Epithelial cell of alveolus of lung (primary cell): ENCODE measurements around the gene WNT16. TPM values are rescaled to one million over a fixed set of nuclear protein-coding genes. Genes with fewer than 3 reads are reported as not detected.

Source experiments
- total RNA-seq: library from RNA; depleted of rRNA; stranded (reverse); fragments of >200 nt; gene quantifications from 2 replicates; pipeline ENCODE4 v1.2.1, GENCODE V29; 2015

The WNT16 gene, protein sequence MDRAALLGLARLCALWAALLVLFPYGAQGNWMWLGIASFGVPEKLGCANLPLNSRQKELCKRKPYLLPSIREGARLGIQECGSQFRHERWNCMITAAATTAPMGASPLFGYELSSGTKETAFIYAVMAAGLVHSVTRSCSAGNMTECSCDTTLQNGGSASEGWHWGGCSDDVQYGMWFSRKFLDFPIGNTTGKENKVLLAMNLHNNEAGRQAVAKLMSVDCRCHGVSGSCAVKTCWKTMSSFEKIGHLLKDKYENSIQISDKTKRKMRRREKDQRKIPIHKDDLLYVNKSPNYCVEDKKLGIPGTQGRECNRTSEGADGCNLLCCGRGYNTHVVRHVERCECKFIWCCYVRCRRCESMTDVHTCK
- total RNA-seq: 0.32 TPM in 1 of 2 replicates, not detected in the other

GRCh38 chr7:121328508-121329190, at the start of gene WNT16:
TSS of gene WNT16 (plus strand) at chr7:121329000. CDS start at chr7:121329293, 293 bp downstream.

Other genes with a start within 250 kb of the WNT16 start
- gene FAM3C, start 67.3 kb downstream of the WNT16 start, total RNA-seq: 24.4 and 30.9 TPM in 2 replicates